Subcutaneous adipose tissue (tissue), 4 donors: ENCODE results near the gene ATP2A3. TPM values are rescaled to one million over a fixed set of nuclear protein-coding genes. Genes with fewer than 3 reads are reported as not detected.

Experiments used
- total RNA-seq, 4 donors: library from RNA; depleted of rRNA; stranded (reverse); fragments of >200 nt; gene quantifications; one replicate each; pipeline ENCODE4 v1.1.0, GENCODE V29; 2016
- TF ChIP-seq, protein P1 (sequence below): fragments of 450-650 bp; IDR thresholded peaks from one replicate; pipeline ENCODE4 v1.5.1; 2016; ENCODE audit warnings: low read depth, mild to moderate bottlenecking, control low read depth, antibody characterized with exemption, moderate library complexity

The ATP2A3 gene
- total RNA-seq, 4 donors from 2014 or later, result 2.3 to 7.5 (median 3.3) TPM

DNA sequence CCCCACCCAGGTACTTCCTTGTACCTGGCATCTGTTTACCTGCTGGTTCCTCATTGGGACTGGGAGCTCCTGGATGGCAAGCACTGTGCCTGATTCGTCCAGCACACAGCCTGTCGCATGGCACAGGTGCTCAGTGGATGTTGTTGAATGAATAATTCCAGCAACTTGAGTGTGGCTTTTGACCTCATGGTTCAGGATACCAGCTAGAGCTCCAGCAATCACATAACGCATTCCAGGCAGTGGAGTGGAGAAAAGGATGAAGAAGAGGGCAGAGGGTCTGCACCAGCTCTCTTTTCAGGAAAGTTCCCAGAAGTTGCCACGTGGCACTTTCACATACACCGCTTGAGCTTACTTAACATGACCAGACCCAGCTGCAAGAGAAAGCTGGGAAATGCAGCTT is 70.0 kb downstream of the ATP2A3 start:
- TF ChIP-seq, protein P1, sequence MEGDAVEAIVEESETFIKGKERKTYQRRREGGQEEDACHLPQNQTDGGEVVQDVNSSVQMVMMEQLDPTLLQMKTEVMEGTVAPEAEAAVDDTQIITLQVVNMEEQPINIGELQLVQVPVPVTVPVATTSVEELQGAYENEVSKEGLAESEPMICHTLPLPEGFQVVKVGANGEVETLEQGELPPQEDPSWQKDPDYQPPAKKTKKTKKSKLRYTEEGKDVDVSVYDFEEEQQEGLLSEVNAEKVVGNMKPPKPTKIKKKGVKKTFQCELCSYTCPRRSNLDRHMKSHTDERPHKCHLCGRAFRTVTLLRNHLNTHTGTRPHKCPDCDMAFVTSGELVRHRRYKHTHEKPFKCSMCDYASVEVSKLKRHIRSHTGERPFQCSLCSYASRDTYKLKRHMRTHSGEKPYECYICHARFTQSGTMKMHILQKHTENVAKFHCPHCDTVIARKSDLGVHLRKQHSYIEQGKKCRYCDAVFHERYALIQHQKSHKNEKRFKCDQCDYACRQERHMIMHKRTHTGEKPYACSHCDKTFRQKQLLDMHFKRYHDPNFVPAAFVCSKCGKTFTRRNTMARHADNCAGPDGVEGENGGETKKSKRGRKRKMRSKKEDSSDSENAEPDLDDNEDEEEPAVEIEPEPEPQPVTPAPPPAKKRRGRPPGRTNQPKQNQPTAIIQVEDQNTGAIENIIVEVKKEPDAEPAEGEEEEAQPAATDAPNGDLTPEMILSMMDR, result no peak

DNA sequence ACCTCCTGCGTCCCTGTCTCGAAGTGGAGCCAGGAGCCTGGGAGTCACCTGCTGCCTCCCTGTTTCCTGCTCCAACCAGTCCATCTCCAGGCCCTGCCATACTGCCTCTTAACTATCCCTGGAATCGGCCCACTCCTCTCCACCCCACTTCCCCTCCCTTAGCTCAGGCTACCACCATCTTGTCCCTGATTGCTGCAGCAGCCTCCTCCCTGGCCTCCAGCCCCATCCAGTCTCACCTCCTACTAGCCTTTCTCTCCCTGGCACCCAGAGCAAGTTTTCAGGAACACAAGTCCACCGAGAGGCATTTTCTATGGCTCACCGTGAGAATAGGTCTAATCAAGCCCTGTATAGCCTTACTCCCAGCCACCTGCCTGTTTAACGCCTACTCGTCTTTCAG is 70.5 kb downstream of the ATP2A3 start:
- TF ChIP-seq, protein P1, result no peak

DNA sequence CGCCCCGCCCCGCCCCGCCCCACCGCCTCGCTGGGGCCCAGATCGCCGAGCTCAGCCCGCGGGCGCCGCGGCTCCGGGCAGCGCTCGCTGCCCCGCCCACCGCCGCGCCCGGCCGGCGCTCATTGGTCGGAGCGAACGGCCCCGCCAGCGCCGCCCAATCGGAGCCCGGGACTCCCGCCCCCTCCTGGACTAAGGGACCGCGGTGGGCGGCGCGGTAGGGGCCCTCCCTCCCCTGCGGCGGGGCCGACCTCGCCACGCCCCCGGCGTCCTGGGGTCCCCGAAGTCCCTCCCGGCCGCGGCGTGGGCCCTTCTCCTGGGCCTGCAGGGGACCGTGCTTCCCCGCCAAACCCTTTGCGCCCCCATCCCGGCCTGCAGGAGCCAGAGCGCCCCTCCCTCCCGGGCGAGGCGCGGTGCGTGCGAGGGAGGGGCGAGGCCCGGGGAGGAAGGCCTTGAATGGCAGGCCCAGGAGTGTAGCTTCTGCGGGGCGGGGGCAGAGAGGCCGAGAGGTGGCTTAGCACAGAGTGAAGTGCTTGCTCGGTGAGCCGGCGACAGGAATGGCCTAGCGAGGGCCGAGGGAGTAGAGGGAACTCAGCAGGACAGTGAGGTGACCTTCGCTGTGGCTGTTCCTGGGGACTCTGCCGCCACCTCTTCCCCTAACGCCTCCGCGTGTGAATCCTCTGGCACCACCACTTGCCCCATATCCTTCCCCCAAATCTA is 71.1 kb downstream of the ATP2A3 start, which contains the start of gene CAMKK1:
CAMKK1 (minus strand) TSS at position 51 of the 717 bp plus-strand sequence. CDS start 7,366 bp downstream, outside the sequence.
- TF ChIP-seq, protein P1, result no peak

DNA sequence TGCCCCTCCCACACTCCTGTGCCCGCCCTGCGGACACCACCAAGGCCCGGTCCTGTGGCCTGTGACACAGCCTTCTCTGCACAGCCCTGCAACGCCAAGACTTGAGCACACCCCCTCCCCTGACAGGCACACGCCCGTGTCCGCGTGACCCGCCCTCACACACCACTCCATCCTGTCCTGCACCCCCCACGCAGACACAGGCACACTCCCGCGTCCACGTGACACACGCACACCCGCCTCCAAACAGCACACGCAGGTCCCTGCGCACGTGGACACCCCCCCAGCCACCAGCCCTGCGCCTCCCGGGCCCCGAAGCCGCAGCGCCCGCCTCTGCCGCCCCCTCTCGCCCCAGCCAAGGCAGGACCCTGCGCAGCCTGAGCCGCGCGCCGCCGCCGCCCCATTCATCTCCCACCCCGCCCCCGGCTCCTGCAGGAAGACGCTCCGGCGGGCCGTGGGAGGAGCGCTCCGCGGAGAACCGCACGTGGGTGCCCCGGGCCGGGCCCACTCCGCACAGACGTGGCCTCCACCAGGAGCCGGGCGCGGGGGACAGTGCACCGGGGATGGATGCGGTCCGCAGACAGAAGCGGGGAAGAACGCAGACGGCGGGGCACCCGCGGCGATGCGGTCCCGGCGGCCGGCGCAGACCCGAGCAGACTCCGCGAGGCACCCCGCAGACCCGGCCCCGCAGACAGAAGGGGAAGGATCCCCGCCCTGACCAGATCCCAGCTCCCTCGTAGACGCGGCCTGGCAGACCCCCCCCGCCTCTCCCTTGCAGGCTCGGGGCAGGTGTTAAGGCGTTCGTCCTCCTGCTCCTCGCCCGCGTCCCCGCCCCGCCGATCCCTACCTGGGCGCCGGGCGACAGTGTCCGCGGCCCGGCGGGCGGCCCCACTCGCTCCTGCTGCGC is 71.9 kb downstream of the ATP2A3 start:
- TF ChIP-seq, protein P1, result no peak

DNA sequence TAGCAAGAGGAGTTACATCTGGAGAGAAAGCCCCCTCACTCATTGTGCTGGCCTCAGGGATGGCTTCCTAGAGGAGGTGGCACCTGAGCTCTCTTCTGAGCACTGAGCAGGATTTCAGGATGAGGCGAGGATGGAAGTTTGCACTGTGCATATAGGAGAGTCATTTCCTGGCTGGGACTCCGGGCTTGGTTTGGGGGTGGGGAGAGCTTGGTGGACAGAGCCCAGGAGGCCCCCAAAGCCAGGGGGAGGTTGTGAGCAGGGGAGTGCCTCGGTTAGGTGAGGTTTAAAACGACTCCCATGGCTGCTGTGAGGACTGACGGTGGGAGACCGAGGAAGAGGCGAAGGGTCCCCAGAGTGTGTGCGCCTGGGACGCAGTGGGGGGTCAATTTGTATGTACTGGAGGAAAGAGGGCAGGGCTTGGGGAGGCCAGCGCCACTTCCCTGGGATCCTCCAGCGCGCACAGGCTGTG is 72.6 kb downstream of the ATP2A3 start:
- TF ChIP-seq, protein P1, result no peak

DNA sequence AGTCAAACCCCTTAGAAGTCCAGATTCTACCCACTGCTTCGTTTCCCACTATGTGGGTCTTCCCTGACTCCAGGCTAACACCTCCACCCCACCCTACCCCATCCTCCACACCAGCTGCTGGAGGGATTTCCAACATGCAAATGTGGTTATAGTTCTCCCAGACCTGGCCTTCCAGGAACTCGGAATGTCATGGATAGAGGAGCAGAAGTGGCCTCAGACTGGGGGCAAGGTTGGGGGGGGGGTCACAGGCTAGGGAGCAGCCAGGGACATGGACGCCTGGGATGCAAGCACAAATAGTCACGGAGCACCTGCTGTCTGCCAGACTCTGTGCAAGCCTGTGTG is 73.4 kb downstream of the ATP2A3 start:
- TF ChIP-seq, protein P1, result no peak
